Fibroblast of villous mesenchyme (primary cell): ENCODE data around the gene MYO9A. TPM values are rescaled to one million over a fixed set of nuclear protein-coding genes. Genes with fewer than 3 reads are reported as not detected.
"Not testable (repeated sequence)": the region's sequence is repeated elsewhere in the genome, so short reads cannot be mapped to it uniquely, and the experiment has no call there.

ENCODE experiments used
- DNase-seq: peaks from one replicate; pipeline ENCODE4 v3.0.0-alpha.2; 2010; ENCODE audit warnings: low read depth
- H3K4me3 ChIP-seq: 2 replicates; pipeline ENCODE4 v1.5.1; 2011; ENCODE audit warnings: low read depth, mild to moderate bottlenecking, low read length
- total RNA-seq: library from RNA; depleted of rRNA; stranded (reverse); fragments of >200 nt; gene quantifications from 2 replicates; pipeline ENCODE4 v1.2.3, GENCODE V29; 2012
- TF ChIP-seq, protein P1 (sequence below): IDR thresholded peaks from 2 replicates; pipeline ENCODE4 v1.5.1; 2012; ENCODE audit warnings: low read depth, mild to moderate bottlenecking, low read length; ENCODE audit not compliant: insufficient read depth

The MYO9A gene
- total RNA-seq, 1 donor: 51.8 TPM

GRCh38 chr15:72063186-72063585 lies 54.8 kb downstream of the MYO9A start:
- no peak for DNase-seq
- no peak overlapping the region for H3K4me3 ChIP-seq
- TF ChIP-seq, protein P1, sequence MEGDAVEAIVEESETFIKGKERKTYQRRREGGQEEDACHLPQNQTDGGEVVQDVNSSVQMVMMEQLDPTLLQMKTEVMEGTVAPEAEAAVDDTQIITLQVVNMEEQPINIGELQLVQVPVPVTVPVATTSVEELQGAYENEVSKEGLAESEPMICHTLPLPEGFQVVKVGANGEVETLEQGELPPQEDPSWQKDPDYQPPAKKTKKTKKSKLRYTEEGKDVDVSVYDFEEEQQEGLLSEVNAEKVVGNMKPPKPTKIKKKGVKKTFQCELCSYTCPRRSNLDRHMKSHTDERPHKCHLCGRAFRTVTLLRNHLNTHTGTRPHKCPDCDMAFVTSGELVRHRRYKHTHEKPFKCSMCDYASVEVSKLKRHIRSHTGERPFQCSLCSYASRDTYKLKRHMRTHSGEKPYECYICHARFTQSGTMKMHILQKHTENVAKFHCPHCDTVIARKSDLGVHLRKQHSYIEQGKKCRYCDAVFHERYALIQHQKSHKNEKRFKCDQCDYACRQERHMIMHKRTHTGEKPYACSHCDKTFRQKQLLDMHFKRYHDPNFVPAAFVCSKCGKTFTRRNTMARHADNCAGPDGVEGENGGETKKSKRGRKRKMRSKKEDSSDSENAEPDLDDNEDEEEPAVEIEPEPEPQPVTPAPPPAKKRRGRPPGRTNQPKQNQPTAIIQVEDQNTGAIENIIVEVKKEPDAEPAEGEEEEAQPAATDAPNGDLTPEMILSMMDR: no peak

- no peak for DNase-seq
- H3K4me3 ChIP-seq: no peak overlapping the region
- TF ChIP-seq, protein P1: no peak
These were observed 55.6 kb downstream of the MYO9A start for GRCh38 chr15:72062319-72062718.

- TF ChIP-seq, protein P1: no peak
- peak; percentile 15 for DNase-seq
- H3K4me3 ChIP-seq: no peak overlapping the region
These were observed 57.2 kb downstream of the MYO9A start for GRCh38 chr15:72060687-72061250.

DNA sequence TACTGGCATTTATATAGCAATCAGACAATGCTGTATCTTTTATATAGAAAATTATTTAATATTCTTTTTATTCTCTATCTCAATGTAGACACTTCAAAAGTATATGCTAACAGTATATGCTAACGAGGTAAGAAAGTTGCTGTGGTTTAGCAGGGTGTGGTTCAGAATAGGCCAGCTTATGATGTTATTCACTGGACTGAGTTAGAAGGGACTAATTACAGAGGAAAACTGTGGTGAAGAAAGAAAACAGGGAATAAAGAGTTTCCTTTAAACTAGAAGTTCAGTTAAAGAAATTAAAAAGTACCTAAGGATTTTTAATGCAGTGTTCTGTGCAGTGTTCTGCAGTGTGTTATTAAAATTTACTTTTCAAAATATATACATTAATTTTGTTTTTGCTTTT lies 59.4 kb downstream of the MYO9A start:
- H3K4me3 ChIP-seq: no peak overlapping the region
- DNase-seq: no peak
- TF ChIP-seq, protein P1: no peak

- H3K4me3 ChIP-seq: peak overlapping the region; percentile 15
- TF ChIP-seq, protein P1: no peak
- DNase-seq: peak; percentile 45
These were observed 60.3 kb downstream of the MYO9A start for GRCh38 chr15:72057548-72058091.

DNA sequence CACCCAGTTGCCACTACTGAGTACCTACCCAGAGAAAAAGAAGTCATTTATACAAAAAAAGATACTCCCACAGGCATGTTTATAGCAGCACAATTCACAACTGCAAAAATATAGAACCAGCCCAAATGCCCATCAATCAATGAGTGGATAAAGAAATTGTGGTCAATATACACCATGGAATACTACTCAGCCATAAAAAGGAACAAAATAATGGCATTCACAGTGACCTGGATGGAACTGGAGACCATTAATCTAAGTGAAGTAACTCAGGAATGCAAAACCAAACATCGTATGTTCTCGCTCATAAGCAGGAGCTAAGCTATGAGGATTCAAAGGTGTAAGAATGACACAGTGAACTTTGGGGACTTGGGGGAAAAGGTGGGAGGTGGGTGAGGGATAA lies 61.7 kb downstream of the MYO9A start:
- not testable (repeated sequence) for DNase-seq, H3K4me3 ChIP-seq

DNA sequence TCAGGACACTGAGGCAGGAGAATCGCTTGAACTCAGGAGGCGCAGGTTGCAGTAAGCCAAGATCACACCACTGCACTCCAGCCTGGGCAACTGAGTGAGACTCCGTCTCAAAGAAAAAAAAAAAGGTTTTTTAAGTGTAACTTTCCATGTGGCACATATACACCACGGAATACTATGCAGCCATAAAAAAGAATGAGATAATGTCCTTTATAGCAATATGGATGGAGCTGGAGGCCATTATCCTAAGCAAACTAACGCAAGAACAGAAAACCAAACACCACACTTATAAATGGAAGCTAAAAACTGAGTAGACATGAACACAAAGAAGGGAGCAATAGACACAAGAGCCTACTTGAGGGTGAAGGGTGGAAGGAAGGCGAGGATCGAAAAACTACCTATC lies 64.7 kb downstream of the MYO9A start:
- DNase-seq, H3K4me3 ChIP-seq: not testable (repeated sequence)

- no peak overlapping the region for H3K4me3 ChIP-seq
- TF ChIP-seq, protein P1: no peak
- no peak for DNase-seq
These were observed 67.2 kb downstream of the MYO9A start for GRCh38 chr15:72050700-72051099.
